HL-60 (cell line): ENCODE data around the gene ITPA.

Experiments used
- CTCF ChIP-seq: IDR thresholded peaks from one replicate; pipeline ENCODE4 v1.5.1; 2011; ENCODE audit warnings: low read length, control low read depth, inconsistent platforms; ENCODE audit not compliant: insufficient read depth
- POLR2AphosphoS5 ChIP-seq: IDR thresholded peaks from 2 replicates; pipeline ENCODE4 v1.6.1; 2012; ENCODE audit warnings: low read depth
- REST ChIP-seq: IDR thresholded peaks from 2 replicates; pipeline ENCODE4 v1.6.1; 2012; ENCODE audit warnings: low read depth; ENCODE audit not compliant: insufficient replicate concordance

- no peak for TF ChIP-seq CTCF
- TF ChIP-seq REST: no peak
- TF ChIP-seq POLR2AphosphoS5: no peak
Observed at GRCh38 chr20:3229798-3230197, 20.5 kb downstream of the ITPA start.
